Duodenal mucosa (tissue), 2 donors: ENCODE data around the gene DCHS2.

ENCODE experiments used
- H3K27ac ChIP-seq: one replicate; pipeline ENCODE4 v1.7.0; 2013; ENCODE audit warnings: low read depth, low read length
- H3K27me3 ChIP-seq, 2 donors: one replicate each; pipeline ENCODE4 v1.7.0; 2013; ENCODE audit warnings: low read length in 2 of 2, control low read depth in 1 of 2; ENCODE audit not compliant: insufficient read depth in 2 of 2, control insufficient read depth in 1 of 2
- H3K36me3 ChIP-seq, 2 donors: one replicate each; pipeline ENCODE4 v1.7.0; 2013; ENCODE audit warnings: low read length in 2 of 2, control low read depth in 1 of 2; ENCODE audit not compliant: insufficient read depth in 2 of 2, control insufficient read depth in 1 of 2
- H3K4me1 ChIP-seq, 2 donors: one replicate each; pipeline ENCODE4 v1.7.0; 2013; ENCODE audit warnings: low read length in 2 of 2, control low read depth in 1 of 2; ENCODE audit not compliant: insufficient read depth in 2 of 2, control insufficient read depth in 1 of 2
- H3K4me3 ChIP-seq, 2 donors: one replicate each; pipeline ENCODE4 v1.7.0; 2013; ENCODE audit warnings: low read length in 2 of 2, low read depth in 1 of 2
- H3K9ac ChIP-seq, 2 donors: one replicate each; pipeline ENCODE4 v1.7.0; 2013; ENCODE audit warnings: low read length in 2 of 2, low read depth in 1 of 2
- H3K9me3 ChIP-seq, 2 donors: one replicate each; pipeline ENCODE4 v1.7.0; 2013; ENCODE audit warnings: low read length in 2 of 2, control low read depth in 1 of 2; ENCODE audit not compliant: control insufficient read depth in 1 of 2

The DCHS2 gene

DNA sequence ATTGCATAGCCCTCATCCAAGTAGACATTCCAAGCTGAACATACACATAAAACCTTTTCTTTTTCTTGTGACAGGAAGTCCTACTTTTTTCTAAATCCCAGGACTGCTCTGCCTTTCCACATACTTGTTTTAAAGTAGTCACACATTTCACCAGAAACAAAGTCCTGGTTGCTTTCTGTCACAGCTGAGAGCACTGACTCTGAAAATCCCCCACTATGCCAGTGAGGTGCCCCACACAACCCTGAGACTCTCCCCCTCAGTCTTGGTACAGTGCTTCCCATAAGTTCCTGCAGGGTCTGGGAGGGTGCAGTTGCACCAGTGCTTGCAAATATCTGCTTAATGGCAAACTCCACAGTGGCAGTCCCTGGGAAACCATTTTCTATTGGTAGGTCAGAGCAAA lies 84.2 kb downstream of the DCHS2 start:
- Histone ChIP-seq H3K9me3 (no peaks in the 10 kb centered on the region), H3K36me3 (no peaks in the 10 kb centered on the region), H3K4me1 (no peaks in the 10 kb centered on the region), H3K9ac (no peak overlapping the region), H3K27me3 (peaks cover 0 to 3% of the 10 kb centered on the region in 2 donors), H3K4me3 (no peak overlapping the region), H3K27ac (no peak overlapping the region)

DNA sequence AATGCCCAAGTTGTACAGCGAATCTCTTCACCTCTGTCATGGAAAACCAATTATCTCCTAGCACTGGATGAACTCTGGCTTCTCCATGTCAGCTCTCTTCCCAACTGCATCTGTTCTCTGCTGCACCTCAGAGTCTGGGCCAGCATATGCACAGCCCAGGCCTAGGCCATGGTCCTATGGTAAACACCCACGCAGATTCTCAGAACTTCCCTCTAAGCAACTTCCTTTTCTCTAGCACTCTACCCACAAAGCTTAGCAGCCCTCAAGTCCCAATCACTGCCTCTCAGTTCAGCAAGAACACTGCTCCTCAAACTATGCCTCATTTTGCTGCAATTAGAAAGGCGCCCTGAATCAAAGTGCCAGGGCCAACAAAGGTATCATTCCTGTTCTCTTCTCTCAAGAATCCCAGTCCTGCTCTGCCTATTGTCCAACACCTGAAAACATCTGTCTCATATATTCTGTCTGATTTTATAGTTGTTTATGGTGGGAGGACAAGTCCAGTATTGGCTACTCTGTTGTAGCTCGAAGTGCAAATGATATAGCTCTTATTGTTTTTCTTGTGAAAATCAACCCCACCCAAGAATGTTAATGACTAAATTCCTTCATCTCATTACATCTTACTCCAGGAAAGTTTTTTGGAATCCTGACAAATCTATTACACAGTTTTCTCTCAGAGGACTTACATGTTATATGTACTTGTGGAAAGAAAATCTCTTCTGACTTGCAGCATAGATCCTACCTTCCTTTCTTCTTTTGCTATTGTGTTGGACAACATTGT lies 85.4 kb downstream of the DCHS2 start:
- H3K27ac ChIP-seq: no peak overlapping the region
- no peaks in the 10 kb centered on the region for H3K9me3 ChIP-seq
- no peaks in the 10 kb centered on the region for H3K4me1 ChIP-seq
- H3K4me3 ChIP-seq: no peak overlapping the region
- no peak overlapping the region for H3K9ac ChIP-seq
- no peaks in the 10 kb centered on the region for H3K36me3 ChIP-seq
- peaks cover 0 to 3% of the 10 kb centered on the region in 2 donors for H3K27me3 ChIP-seq

DNA sequence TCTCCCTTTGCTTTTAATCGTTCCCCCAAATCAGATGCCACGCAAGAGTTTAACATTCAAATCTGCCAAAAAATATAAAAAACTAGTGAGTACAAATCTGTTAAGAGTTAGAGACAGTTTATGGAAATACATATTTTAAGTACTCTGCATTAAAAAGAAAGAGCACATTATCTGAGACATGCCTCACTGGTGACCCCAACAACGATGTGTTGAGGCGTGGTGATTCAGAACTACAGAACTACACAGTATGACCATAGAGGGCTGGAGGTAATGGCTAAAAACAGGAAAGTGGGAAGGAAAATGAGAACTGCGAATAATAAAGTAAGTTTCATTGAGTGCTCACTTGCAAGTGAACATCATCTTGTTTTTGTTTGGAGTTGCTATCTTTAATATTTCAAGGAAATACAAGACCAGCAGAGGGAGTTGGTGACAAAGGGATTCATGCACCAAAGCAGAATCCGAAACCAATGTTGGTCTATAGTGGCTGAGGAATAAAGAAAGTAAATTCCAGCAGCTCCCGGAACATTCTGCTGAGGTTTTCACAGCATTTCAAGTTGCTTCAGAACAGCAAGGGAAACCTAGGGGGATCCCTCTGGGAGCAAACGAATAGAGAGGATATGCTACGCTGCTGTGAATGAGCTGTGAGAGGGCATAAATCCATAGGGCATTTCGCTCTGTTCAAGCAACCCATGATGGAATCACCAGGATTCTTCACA lies 92.2 kb downstream of the DCHS2 start:
- no peaks in the 10 kb centered on the region for H3K9me3 ChIP-seq
- no peak overlapping the region for H3K27ac ChIP-seq
- no peaks in the 10 kb centered on the region for H3K4me1 ChIP-seq
- H3K36me3 ChIP-seq: no peaks in the 10 kb centered on the region
- H3K4me3 ChIP-seq: no peak overlapping the region
- no peaks in the 10 kb centered on the region for H3K27me3 ChIP-seq
- H3K9ac ChIP-seq: no peak overlapping the region

DNA sequence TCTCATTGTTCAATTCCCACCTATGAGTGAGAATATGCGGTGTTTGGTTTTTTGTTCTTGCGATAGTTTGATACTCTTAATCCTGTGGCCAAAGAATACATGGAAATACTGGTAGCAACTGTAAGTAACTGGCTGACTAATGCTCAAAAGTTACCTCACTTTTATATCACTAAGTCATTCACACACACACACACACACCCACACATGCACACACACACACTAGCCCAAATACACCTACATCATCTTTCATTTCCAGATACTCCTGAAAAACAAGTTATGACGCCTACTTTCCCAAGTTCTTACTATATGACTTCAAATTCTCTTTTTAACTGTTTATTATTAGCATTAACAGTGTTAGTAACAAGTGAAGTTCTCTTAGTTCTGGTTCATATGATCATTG lies 101.3 kb downstream of the DCHS2 start:
- Histone ChIP-seq H3K4me3 (no peak overlapping the region), H3K9ac (no peak overlapping the region), H3K27me3 (peaks cover 0 to 2% of the 10 kb centered on the region in 2 donors), H3K36me3 (no peaks in the 10 kb centered on the region), H3K4me1 (no peaks in the 10 kb centered on the region), H3K27ac (no peak overlapping the region), H3K9me3 (no peaks in the 10 kb centered on the region)

DNA sequence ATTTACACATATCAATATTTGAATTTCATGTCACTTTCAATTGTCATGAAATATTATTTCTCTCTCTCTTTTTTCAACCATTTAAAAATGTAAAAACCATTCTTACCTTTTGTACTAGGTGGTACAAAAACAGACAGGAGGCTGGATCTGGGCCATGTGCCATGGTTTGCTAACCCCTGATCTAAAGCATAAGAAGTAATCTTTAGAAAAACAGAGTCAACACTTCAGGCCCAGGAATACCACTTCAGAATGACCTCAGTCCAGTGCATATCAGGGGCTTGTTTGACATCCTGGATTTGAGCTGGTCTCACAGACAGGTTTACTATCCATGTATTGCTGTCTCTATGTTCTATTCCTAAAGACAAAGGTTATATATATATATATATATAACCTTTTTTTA lies 102.5 kb downstream of the DCHS2 start:
- no peaks in the 10 kb centered on the region for H3K4me1 ChIP-seq
- H3K9me3 ChIP-seq: no peaks in the 10 kb centered on the region
- no peaks in the 10 kb centered on the region for H3K36me3 ChIP-seq
- H3K27me3 ChIP-seq: peaks cover 0 to 2% of the 10 kb centered on the region in 2 donors
- no peak overlapping the region for H3K4me3 ChIP-seq
- H3K27ac ChIP-seq: no peak overlapping the region
- H3K9ac ChIP-seq: no peak overlapping the region

DNA sequence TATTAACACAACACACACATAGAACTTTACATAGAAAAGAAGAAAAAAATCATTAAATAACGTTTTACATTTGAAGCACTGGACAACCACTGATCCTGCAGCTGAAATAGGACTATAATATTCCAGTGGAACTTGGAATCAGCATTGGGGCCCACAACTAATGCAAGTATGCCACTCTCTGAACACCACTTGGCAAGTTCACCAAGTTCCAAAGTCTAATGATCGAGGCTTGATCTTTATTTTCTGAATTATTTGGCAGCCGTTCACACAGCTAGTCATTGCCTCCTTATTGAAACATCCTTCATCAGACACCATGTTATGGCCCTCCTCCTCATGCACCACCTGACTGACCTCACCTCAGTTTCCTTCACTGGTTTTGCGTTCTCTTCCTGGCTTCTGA lies 107.6 kb downstream of the DCHS2 start:
- Histone ChIP-seq H3K27me3 (no peaks in the 10 kb centered on the region), H3K27ac (no peak overlapping the region), H3K9me3 (no peaks in the 10 kb centered on the region), H3K9ac (no peak overlapping the region), H3K4me1 (no peaks in the 10 kb centered on the region), H3K36me3 (no peaks in the 10 kb centered on the region), H3K4me3 (no peak overlapping the region)

DNA sequence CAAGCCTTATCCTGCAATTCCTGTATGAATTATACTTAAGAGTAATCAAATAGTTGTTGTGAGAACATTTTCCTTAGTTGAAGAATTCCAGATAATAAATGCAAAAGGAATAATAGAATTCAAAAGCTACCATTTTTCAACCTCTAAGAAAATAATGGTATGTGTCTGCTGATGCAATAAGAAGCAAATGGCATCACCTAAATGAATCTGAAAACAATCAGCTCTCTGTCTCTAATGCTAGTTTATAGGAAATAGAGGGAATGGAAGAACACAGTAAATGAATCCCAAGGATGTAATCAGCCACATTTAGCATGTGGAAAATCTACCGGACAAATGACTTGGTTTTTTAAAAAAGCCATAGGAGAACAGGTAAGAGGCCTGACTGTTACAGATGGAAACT lies 115.1 kb downstream of the DCHS2 start:
- H3K4me1 ChIP-seq: no peaks in the 10 kb centered on the region
- H3K9ac ChIP-seq: no peak overlapping the region
- no peaks in the 10 kb centered on the region for H3K27me3 ChIP-seq
- H3K4me3 ChIP-seq: no peak overlapping the region
- H3K9me3 ChIP-seq: no peaks in the 10 kb centered on the region
- H3K36me3 ChIP-seq: no peaks in the 10 kb centered on the region
- no peak overlapping the region for H3K27ac ChIP-seq

DNA sequence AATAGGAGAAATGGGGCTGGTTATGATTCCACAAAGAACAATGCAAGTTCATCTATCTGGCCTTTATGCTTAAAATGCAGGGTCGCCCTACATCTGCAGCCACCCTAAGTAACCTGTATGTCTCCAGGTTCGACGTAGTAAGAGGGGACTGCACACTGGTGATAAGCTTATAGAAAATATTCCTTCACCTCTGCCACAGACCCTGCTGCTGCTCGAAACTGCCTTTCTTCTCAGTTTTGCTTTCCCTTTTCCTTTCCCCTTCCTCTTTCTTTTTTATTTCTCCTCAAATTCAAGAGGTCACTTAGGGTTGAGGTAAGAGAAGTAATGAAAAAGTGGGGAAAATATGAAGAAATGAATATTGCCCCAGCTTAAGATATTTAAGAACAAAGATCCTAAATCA lies 123.5 kb downstream of the DCHS2 start:
- Histone ChIP-seq H3K4me1 (no peaks in the 10 kb centered on the region), H3K27me3 (no peaks in the 10 kb centered on the region), H3K36me3 (no peaks in the 10 kb centered on the region), H3K27ac (no peak overlapping the region), H3K9ac (no peak overlapping the region), H3K9me3 (no peaks in the 10 kb centered on the region), H3K4me3 (no peak overlapping the region)

DNA sequence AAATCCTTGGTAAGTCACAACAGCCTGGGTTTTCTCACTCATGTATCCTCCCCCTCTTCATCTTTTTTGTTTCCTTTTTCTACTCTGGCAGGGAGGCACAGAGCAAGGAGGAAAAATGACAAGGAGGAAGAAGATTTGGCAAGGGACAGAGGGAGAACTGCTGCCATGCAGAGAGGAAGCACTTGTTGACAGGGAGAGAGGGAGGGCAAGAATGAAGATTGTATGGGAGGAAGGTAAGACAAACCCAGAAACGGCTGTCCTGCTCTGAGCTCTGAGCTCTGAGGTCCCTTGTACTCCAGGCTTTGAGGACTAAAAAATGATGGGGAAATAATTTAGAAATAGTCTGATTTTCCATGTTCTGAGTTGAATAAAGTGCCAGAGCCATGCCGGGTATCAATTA lies 123.9 kb downstream of the DCHS2 start:
- no peak overlapping the region for H3K27ac ChIP-seq
- H3K36me3 ChIP-seq: no peaks in the 10 kb centered on the region
- no peaks in the 10 kb centered on the region for H3K4me1 ChIP-seq
- H3K9me3 ChIP-seq: no peaks in the 10 kb centered on the region
- no peak overlapping the region for H3K4me3 ChIP-seq
- no peak overlapping the region for H3K9ac ChIP-seq
- no peaks in the 10 kb centered on the region for H3K27me3 ChIP-seq

DNA sequence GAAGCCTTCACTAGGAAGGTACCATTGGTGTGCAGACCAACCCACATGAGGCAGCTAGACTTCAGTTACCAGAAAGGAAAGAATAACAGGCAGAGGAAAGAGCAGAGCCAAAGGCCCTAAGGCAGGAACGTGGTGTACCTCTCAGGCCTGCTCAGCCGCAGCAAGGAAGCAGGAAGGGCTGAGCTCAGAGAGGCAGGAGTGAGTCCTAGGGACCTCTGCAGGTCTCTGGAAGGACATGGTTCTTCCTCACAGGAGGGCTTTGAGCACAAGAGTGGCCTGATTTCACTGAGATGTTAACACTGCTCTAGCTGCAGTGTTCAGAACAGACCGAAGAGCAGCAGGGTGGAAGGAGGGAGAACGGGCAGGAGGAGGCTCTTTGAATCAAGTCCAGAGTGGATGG lies 124.6 kb downstream of the DCHS2 start:
- Histone ChIP-seq H3K27ac (no peak overlapping the region), H3K4me3 (no peak overlapping the region), H3K9me3 (no peaks in the 10 kb centered on the region), H3K36me3 (no peaks in the 10 kb centered on the region), H3K27me3 (no peaks in the 10 kb centered on the region), H3K9ac (no peak overlapping the region), H3K4me1 (no peaks in the 10 kb centered on the region)
